ENCODE measurements around the gene CTBP2.
"Not testable (repeated sequence)": the region's sequence is repeated elsewhere in the genome, so short reads cannot be mapped to it uniquely, and the experiment has no call there.

Gene CTBP2

DNA sequence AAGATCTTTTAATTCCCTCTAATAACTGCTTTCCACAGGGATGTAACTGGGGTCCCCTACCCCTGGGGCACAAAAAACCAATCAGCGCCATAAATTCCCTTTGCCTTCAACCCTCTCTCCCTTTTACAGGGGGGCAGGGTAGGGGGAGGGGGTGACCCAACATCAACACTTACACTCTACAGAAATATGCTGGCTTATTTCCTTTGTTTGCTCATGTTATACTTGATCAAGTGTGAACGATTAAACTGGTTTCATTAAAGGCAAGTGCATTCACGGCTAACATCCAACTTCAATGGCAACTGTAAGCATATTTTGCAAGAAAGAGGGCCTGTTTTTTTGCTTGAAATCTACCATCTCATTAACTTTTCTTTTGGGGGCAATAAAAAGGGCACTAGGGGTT lies 2.9 kb downstream of the CTBP2 start:
- DNase-seq, result no peak

DNA sequence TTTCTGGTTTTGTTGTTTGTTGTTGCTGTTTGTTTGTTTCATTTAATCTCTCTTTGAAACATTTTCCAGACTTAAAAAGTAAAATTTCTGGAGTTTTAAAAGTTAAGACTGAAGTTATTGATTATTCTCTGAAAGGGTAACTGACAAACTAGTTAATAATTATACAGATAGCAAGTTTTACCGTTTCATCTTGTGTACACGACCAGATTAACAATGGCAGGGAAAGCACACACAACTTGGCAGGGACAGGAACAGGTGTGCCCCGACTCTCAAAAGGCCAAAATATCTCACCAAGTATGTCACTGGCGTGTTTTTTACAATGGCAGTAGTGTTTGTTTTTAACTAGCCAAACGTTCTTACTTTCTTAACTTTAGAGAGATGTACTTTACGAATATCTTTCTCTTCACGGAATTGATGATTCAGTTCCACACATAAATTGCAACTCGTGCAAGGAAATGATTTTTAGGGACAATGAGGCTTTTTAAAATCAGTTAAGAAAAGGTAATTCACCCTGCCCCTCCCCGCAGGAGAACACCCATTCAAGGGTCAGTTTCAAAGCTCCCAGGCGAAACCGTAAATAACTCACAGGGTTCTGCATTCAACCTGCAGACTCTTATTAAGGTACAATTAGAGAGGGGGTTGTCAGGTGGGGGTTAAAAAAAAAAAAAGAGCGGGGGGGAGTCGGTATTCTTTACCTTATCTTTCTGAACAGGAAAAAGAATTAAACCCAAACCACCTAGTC lies 3.5 kb downstream of the CTBP2 start:
- DNase-seq, result no peak

DNA sequence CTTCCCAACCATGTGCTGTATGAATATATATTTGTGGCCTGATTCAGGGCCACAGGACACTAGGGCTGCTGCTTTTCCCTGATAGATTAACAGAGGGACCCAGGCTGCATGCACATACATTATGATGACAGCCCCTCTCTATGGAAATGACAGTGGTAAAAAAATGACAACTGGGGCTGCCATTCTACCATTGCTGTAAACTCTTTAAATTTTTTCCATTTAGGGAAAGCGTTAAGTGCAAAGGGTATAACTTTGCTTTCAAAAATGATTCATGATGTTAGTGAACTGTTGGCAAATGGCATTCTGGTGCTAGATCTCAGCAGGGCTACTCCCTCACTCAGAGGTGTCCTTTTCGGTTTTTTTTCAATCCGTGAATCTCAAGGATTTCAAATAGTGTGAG lies 4.2 kb downstream of the CTBP2 start:
- no peak for DNase-seq

DNA sequence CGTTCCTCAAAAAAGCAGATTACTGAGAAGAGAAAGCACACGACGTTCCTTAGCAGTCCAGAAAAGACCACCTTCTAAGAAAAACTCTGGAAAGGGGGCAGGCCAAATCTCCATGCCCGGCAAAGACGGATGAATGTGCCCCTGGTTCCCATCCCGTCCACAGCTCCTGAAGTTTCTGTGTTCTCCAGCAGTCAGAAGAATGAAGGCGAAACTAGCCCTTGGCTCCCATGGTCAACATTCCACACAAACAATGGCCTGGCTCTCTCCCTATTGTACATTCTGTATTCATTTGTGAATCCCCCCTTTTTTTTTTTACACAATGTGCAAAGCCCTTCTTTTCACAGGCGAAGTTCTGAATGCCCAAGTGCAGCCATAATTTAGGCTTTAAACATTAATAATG lies 5.3 kb downstream of the CTBP2 start:
- no peak for DNase-seq

DNA sequence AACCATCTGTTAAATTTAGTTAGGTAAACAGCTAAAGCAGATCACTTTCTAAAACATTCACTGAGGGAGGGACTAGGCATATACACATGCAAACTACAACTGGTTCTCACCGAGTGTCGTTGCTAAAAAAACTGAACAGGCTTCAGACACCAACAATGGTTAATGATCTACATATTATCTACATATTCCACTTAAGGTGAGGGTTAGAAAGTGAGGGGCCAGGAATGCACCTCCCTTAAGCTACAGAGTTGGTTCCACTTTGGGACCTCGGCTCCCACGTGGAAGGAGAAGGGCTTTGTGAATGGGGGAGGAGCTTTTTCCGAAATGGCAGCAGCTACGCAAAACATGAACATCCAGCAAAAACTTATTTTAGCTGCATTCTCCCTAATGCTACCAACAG lies 5.8 kb downstream of the CTBP2 start:
- no peak for DNase-seq

DNA sequence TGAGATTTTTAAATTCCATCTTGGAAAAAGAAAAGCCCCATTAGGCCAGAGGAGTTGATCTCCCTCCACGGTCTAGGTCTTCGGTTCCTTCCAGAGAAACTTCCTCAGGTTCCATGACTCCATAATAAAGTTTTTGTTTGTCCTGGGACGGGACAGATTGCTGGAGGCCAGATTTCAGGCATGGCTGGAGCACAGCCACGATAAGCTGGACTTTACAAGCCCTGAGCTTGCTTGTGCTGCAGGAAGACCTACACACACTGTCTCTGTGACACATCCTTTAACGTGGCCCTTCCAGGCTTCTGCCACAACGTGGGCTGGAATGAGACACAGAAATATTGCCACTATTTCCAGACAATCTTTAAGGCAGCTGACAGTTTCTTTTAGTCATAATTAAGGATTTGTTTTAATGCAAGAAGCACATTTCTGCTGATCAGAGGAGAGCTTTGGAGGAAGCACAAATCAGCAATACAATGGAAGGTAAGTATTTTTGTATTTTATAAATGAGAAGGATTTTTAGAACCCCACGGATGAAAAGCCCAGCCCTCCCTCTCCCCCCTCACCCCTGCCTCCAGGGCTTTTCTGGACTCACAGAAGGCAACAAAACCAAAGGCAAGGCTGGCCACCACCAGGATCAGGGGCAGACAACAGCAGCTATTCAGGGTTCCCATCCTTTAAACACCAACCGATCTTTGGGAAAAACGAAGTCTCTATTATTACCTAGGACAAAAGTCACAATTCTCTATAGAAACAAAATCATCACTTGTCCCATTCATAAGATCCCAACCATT lies 6.5 kb downstream of the CTBP2 start:
- DNase-seq, result no peak

DNA sequence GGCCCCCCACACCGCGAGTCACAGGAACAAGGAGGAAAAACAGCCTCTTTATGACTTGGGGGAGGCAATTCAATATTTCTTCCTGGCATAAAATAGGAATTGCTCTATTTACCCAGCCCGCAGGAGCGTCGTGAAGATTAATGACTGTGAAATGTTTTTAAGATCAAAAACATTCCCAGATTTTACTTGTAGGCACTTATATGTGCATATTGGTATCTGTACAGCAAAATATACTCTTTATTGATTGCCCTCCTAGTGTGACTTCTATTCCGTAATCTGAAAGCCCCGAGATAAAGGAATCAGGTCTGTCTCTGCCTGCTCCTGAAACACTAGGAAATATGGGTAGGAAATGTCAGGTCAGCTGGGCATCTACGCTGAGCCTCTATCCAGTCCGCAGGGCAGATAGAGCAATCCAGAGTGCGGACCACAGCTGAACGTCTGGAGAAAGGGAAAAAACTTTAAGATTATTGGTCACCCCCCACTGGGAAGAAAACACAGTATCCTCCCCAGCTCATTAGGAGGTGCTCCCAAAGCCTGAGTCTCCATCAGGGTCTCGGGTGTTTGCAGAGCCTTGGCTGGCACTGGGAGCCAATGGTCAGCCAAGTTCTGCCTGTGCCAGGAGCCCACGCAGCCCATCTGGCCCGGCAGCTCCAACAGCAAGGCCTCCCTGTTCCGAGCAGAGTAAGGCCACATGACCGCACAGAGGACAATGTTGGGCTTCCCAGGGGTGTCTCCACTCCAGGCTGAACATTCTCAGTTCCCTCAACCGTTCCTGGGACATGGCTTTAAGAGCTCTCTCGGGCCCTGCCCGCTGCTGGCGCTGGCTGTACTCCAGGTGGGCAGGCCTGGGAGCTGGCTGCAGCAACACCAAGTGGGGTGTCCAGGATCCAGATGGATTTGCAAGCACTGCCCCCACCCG lies 7.7 kb downstream of the CTBP2 start:
- no peak for DNase-seq

DNA sequence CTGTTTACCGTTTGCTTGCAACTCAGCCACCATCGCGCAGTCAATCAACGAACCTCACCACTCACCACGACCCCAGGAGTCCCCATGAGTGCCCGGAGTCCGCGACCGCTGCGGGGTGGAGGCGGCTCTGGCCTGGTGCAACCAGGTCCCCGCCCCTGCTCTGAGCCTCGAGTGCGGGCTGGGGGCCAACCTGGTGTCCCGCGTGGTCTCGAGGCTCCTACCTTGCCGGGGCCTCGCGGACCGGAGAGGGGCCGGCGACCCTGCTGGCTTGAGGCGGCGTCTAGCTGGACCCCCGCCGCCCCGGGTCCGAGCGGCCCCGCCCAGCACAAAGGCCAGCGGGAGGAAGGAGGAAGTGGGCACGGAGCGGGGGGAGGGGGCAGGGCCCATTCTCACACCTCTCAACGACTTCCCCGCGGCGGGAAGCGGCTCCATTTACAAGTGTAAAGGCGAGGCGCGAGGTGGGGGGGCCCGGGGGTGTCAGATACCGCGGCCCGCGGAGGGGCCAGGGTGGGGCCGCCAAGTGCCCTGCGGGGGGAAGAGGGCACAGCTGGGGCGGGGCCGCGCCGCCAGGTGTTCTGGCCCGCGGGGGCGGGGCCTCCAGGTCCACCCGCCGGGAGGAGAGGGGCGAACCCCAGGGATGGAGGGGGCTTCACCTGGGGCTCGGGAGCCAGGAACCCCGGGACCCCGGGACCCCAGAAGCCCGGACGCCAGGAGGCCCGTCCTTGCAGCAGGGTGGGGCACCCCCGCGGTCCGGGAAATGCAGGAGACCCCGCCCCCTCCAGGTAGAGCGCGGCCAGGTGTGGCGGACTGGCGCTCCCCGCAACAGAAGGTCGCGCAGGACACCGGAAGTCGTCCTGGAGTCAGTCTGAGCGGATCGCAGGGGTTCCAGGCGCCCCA lies 8.6 kb downstream of the CTBP2 start:
- DNase-seq, result no peak

DNA sequence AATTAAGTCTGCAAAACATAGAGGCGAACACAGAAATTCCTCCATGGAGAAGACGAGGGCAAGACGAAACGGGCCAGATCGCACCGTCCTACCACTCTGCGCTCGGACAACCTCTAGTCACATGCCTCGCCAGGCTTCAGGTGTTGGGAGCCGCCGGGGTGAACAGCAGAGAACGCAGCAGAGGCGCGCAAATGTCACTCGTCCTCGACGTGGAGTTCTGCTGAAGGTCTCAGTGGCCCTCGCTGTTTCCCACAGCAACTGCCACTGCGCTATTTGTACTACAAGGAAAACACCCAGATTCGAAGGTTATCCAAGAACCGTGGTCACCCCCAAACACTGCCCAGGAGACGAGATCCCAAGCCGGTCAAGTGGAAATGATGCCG lies 9.2 kb downstream of the CTBP2 start:
- no peak for DNase-seq

DNA sequence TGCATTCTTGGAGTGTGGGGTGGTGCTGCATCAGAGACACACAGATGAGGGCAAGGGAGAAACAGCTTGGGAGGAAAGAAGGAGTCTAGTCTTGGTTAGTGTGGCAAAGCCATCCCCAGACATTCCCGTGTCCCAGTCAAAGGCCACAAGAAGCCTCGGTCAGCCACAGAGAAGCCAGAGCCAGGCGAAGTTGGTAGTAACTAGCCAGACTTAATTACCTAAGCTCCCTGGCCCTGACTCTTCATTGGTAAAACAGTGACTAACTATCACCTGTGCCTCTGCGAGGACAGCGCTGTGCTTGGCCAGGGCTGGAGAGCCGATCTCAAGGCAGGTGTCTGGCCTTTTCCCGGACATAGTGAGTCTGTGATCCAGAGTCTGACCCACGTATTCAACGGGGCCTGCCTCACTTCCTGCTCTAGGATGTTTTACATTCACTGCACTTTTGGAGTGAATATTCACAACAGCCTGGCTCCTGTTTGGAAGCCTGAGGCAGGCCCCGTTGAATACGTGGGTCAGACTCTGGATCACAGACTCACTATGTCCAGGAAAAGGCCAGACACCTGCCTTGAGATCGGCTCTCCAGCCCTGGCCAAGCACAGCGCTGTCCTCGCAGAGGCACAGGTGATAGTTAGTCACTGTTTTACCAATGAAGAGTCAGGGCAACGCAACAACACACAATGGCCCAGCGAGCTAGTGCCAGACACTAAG lies 9.8 kb downstream of the CTBP2 start:
- not testable (repeated sequence) for DNase-seq

DNA sequence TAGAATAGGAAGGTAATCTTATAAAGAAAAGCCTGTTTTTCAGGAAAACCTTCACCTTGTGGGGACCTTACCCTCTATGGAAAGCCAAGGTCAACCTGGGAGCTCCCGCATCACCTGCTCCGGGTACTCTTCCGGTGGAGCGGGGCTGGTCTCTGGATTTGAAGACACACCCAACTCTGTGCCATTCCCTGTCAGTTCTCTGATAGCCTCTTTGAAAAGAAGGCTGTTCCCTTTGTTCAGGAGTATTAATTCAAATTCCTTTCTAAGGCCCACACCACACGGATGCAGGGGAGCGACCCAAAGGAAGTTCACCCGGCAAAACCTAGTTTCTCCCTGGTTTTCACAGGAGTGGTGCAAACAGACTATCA lies 10.7 kb downstream of the CTBP2 start:
- no peak for DNase-seq

DNA sequence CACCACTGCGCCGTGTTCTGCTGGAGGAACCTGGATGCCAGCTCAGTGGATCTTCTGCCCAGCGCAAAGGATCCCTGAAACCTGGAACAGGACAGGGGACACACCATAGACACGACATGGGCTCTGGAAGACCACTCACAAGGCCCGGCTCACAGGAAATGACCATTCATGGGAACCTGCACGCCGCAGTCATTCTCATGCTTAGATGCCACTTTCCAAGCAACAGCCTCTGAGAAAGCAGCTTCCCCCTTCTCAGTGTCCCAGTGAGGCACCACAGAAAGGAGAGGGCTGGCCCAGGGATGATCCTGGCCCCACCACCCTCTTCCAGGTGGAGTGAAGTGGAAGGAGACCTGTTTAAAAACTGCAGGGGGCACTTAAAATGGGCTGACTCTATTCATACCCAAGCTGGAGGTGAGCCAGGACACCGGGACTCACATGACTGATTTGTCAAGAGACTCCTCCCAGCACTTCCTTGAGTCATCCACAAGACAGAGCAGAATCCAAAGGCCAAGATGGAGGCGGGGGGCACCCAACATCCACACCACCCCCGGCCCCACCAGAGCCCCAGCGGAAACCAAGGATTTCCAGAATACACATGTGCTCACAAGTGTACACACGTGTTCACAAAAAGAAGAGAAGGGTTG lies 11.2 kb downstream of the CTBP2 start:
- DNase-seq, result peak; percentile 63

DNA sequence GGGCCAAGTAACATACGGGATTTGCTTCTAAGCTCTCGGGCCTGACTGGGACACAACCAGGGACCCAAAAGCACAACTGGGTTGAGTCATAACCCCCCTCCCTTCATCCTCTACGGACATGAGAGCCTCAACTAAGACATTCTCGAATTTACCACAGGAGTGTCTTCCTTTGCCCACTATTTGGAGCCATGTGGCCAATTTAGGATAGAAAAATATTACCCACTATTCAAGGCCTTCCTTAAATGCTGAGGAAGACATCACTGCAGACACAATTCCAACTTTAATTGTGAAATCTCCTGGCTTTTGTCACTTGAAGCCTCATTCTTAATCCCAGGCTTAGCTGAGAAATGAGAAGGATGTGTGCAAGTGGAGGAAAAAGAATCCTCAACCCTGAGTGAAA lies 11.8 kb downstream of the CTBP2 start:
- no peak for DNase-seq

DNA sequence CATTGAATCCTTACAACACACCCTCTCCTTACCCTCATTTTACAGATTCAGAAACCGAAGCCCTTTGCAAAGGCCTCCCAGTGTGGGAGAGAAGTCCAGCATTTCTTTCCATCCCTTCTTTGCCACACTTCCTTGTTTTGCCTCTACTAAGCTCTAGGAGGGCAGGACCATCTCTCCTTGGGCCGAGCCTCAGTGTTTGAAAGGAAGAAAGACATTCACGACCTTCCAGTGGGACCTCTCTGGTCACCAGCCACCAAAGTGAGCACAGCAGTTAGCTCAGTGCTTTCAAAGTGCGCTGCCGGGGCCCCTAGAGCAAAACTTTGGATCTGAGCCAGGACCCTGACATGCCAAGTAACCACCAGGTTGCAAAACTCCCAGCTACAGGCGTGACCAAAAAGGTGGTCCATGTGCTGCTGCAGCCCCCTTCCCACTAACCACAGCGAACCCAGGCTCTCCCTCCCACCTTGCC lies 12.4 kb downstream of the CTBP2 start:
- no peak for DNase-seq

DNA sequence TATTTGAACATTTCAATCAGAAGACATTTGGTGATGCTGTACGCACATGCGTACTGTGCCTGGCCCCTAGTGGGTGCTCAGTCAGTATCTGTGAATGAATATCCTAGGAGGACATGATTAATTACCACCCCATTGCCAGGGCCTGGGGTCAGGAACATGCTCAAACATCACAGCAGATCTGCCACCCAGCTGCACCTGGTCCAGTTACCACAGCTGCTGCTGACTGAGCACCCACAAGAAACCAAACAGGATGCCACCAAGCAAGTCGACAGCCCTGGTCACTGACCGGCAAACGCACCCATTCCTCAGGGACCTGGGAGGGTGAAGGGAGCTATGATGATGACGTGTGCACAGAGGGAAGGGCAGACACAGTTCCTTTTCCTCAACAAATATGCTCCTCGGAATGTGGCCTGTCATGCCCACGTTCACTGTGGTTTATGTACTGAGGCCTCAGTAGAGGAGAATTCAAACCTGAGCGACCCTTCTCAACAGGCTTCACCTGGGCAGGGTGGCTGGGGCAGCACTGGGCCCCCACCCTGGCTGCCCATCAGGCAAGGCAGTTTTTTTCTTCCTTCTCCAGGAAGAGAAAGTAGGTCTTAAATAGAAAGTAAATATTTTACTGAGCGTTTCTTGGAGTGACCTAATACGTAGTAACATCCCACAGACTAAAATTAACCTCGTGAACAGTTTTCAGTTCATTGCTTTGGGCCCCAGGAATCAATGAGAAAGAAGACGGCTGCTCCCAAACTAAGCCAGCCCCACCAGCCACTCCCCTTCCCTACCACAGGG lies 13.4 kb downstream of the CTBP2 start:
- no peak for DNase-seq

DNA sequence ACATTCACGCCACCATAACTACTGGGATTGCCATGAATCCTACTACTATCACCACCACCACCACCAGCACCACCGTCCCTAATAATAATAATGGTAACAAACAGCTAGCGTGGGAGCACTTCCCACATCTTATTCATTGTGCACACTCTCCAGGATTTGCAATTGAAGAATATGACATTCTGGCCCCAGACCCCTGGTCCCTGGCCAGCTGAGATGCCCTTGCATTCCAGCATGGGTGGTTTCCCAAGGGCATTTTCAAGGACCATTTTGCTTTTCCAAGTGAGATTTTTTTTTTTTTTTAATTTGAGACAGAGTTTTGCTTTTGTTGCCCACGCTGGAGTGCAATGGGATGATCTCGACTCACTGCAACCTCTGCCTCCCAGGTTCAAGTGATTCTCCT lies 14.7 kb downstream of the CTBP2 start:
- DNase-seq, result no peak

DNA sequence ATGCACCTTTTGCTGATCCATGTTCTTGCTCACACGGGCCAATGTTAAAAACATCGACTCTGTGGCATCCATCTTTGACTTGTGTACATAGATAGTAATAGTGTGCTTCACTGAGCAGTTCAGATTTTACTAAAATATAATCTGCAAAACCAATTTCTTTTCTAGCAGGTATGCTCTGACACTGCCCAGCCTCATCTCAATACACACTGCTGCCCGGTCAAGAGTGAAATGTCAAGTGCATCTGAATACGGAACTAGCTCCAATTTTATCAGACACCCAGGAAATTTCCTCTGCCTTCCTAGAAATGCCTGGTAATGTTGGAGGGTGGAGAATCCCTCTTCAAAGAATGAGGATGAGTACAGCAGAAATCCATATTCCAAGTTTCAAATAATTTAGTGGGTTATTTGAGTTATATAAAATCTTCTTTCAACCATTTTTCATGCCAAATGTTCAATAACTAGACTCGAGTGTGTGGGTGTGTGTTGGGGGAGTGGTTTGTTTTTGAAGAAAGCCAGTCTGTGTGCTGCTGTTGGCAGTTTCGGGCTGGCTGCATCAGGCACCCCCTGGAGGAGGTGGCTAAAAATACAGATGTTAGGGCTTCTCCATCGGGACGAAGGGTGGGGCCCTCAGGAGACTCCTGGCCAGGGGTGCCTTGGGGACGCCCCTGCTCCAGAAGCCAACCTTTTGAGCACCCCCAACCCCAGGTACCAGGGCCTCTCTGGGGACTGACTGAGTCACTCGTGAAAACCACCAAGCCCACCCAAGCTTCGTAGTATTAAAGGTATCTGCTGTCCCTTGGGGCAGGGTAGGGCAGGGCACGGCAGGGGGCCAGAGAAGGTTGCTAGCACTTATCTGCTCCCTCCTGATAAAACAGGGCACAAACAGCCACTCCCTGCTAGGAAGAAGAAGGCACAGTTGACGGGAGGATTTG lies 15.4 kb downstream of the CTBP2 start:
- DNase-seq, result no peak

DNA sequence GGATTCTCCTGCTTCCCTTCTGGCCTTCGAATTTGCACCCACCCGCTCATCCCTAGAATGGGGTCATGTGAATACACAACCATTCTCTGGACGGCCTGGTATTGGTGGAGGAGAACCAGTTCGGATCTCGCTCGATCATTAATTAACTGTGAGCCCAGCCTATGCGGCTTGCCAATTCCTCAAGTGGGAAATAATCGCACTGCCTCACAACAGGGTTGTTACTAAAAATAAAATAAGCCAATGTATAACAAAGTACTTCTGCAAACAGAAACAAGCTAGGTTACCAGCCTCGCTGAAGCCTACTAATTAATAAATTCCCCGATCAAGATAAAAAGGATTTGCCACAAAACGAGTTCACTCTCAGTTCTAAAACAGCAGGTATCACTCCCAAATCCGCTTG lies 16.2 kb downstream of the CTBP2 start:
- DNase-seq, result no peak

DNA sequence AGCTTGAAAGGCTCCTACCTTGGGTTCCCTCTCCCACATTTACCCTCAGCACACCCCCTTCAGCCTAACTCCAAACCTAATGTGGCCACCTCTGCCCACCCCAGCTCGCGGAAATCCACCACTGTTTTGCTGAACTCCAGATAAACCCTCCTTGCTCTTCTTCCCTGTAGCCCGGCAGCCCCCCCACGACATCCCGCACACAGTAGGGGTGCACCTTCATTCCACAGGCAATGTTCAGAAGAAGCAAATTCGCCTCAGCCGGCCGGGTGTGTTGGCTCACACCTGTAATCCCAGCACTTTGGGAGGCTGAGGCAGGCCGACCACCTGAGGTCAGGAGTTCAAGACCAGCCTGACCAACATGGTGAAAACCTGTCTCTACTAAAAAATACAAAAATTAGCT lies 17.4 kb downstream of the CTBP2 start:
- DNase-seq, result no peak

Measured in NCI-H2029 treated with DMSO at 0.1 percent for 48 hours (cell line).